HG02588 (cell line): ENCODE measurements around the gene NPDC1.
"Not testable (repeated sequence)": the region's sequence is repeated elsewhere in the genome, so short reads cannot be mapped to it uniquely, and the experiment has no call there.

Experiments used
- ATAC-seq: cut with Tn5 transposase; IDR thresholded peaks from one replicate; pipeline ENCODE4 v1.9.1; 2021; ENCODE audit warnings: mild to moderate bottlenecking, moderate library complexity; ENCODE audit not compliant: unreplicated experiment

NPDC1 gene

GRCh38 chr9:137075275-137075775 lies 29.3 kb upstream of the NPDC1 start:
- ATAC-seq: no peak

DNA sequence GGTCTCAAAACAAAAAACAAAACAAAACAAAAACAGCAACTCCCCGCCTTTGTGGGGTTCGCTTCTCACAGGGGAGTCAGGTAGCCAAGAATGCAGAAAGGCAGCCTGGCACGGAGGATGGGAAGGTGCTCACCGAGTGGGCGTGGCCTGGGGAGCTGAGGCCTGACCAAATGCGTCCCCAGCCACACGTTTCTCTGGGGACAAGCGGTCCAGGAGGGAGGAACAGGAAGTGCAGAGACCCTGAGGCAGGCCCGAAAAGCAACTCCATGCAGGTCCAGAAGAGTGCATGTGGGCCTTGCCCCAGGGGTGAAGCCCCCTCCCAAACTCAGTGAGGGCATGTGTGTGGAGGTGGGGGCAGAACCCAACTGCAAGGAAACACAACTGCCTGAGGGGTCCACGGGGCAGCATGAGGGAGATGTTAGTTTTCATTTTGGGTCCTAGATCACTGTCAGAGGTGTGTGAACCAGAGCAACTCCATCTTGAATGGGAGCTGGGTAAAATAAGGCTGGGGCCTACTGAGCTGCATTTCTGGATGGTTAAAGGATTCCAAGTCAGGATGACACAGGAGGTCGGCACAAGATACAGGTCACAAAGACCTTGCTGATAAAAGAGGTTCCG lies 28.8 kb upstream of the NPDC1 start:
- ATAC-seq: no peak

- no peak for ATAC-seq
These were observed 28.0 kb upstream of the NPDC1 start for GRCh38 chr9:137073992-137074399.

GRCh38 chr9:137071282-137071681 lies 25.3 kb upstream of the NPDC1 start:
- no peak for ATAC-seq

DNA sequence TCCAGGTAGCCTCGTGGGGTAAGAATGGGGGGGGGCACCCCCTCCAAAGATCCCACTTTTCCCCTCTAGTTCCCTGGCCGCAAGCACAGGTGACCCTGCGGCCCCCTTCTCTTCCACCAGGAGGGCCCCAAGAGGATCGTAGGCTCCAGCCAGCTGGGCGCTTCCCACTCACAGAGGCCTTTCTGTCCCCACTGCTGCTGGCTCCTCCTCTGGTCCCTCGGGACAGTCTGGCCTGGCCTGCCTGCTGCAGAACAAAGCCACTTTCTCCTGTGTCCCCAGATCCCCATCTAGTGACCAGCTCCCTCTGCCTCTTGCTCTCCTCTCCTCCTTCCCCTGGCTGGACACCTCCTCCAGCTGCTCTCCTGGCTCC lies 24.9 kb upstream of the NPDC1 start:
- ATAC-seq: no peak

- peak; percentile 62 for ATAC-seq
These were observed 24.4 kb upstream of the NPDC1 start, which contains the start of gene SAPCD2 for GRCh38 chr9:137070201-137070905. Gene SAPCD2 (minus strand): TSS chr9:137070557. CDS start chr9:137070460, 97 bp downstream.

DNA sequence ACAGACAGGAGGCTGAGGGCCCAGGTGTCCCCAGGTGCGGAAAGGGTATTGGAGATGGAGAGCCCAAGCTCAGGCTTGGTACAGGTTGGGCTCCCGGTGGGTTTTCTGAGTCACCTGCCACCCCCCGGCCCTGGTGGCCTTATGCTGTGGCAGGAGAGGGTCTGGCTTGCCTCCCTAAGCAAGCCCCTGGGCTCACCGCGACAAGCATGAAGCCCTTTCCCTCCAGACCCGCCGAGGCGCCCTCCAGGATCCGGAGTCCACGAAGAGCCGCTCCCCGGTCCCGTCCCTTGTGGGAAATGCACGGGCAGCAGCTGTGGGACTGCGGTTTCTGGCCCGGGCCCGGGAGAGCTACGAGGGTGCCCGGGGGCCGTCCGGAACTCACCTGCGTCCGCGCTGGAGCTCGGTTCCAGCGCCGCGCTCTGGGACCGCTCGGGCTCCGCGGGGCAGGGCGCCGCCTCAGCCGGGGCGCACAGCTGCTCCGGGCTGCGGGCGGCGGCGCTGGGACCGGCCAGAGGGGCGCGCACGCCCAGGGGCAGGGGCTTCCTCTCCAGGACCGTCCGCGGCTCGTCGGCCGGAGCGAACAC lies 23.6 kb upstream of the NPDC1 start:
- ATAC-seq: peak; percentile 21

DNA sequence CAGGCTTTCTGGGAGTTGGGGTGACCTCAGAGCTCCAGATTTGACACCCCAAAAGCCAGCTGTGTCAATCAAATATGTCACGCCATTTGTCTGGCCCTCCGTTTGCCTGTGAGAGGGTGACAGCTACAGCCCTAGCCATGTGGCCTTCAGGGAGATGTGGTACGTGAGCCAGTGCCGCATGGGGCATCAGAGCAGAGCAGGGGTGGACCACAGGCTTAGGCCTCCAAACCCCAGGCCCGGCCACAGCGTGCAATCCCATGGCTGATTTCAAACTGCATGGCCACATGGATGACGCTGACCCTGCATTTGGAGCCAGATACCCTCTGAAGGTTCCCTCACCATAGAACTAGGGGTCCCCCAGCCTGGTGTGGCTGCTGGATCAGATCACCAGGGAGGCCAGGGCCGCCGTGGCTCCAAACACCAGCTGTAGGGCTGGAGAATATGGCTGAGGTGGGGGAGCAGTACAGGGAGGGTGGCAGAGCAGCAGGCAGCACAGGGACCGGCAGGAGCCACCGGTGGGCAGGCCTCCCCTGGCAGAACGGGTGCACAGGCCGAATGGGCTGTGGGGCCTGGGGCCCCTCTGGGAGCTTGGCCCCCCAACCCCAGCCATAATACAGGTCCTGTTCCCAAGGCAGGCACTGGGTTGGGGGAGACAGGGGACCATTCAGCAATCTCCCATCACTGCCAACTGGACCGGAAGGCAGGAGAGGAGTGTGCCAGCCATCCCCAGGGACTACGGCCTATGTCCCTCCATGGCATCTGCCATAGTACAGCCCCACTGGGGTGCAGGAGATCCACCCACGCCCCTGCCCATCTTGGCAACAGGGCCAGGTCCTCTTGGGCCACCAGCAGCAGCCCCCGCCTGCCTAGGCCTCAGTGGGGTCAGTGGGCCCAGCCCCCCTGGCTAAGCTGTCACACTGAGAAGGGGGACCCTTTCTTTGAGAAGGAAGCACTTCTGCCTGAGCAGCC lies 22.8 kb upstream of the NPDC1 start:
- no peak for ATAC-seq

GRCh38 chr9:137067860-137068538 lies 22.0 kb upstream of the NPDC1 start:
- no peak for ATAC-seq

- ATAC-seq: no peak
These were observed 20.3 kb upstream of the NPDC1 start for GRCh38 chr9:137066096-137066861.

DNA sequence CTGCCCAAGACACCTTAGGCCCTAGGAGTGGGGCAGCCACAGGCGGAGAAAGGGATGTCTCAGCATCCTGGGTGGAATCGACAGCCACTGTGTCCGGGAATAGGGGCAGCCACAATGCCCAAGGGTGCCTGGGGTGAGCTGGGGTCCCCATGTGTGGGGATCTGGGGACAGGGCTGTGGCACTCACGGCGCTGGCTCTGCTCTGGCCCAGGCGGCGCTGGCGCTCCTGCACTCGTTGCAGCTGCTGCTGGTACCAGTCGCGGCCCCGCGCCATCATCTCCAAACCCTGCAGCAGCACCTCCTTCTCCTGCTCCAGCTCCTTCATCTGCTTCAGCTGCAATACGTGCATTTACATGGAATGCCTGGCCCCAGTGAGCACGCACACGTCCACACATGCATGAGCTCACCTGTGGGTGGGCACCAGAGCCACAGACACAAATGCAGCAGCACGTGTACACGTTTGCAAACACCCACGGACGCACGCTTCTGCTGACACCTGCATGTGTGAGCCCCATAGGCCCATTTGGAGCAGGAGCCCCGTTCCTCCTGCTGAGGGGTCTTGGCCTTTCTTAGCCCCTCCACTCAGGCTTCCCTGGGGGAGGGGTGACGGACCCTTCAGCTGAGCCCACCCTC lies 19.5 kb upstream of the NPDC1 start:
- no peak for ATAC-seq

DNA sequence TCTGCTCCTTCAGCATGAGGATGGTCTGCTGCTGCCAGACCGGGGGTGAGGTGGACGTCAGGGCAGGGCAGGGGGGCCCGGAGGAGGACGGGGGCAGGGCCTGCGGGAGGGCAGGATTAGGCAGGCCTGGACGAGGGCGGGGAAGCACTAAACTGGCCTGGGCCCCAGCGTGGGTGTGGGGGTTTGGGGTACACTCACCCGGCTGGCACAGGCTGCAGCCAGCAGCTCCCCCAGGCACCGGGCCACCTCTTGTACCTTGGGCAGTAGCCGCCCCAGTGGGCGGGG lies 18.8 kb upstream of the NPDC1 start:
- no peak for ATAC-seq

GRCh38 chr9:137064027-137064879 lies 18.3 kb upstream of the NPDC1 start:
- ATAC-seq: no peak

DNA sequence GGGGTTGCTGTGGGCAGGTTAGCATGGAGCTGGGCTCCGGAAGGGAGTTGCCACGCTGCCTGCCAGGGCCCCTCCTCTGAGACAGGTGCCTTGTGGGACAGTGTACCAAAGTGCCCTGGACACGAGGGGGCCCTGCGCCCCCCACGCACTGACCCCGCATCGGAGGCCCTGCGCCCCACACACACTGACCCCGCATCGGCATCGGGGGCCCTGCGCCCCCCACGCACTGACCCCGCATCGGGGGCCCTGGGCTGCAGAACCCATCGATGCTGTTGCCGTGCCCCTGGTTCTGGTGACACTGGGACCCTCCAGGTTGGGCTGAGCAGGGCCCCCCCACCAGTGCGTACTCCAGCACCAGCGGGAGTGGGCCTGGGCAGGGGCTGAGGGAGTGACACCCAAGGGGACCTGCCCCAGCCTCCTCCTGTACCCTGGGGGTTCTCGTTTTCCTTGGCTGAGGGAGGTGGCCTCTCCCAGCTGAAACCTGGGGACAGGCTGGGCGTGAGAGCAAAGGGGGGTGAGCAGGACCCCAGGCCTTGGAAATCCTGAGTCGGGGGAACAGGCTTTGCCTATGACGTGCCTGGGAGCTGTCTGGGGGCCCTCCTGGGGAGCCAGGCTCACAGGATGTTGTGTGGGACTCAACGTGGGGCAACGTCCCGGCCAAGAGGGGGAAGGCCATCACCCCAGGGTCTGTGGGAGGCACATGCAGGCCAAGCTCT lies 17.5 kb upstream of the NPDC1 start:
- no peak for ATAC-seq

GRCh38 chr9:137062798-137063197 lies 16.8 kb upstream of the NPDC1 start:
- not testable (repeated sequence) for ATAC-seq

- no peak for ATAC-seq
These were observed 16.4 kb upstream of the NPDC1 start for GRCh38 chr9:137062384-137062783.

GRCh38 chr9:137058521-137059234 lies 12.7 kb upstream of the NPDC1 start:
- no peak for ATAC-seq
